Breast epithelium (tissue), 3 donors: ENCODE results near the gene TBC1D10B.

Experiments
- POLR2A ChIP-seq: fragments of 450-650 bp; IDR thresholded peaks from one replicate; pipeline ENCODE4 v1.6.1; 2016; ENCODE audit warnings: antibody characterized with exemption, mild to moderate bottlenecking, moderate library complexity
- TF ChIP-seq, protein P1 (sequence below), 3 donors: fragments of 450-650 bp; IDR thresholded peaks; one replicate each; pipeline ENCODE4 v1.5.1; 2016 to 2017; ENCODE audit warnings: antibody characterized with exemption in 3 of 3, mild to moderate bottlenecking in 3 of 3, moderate library complexity in 3 of 3

DNA sequence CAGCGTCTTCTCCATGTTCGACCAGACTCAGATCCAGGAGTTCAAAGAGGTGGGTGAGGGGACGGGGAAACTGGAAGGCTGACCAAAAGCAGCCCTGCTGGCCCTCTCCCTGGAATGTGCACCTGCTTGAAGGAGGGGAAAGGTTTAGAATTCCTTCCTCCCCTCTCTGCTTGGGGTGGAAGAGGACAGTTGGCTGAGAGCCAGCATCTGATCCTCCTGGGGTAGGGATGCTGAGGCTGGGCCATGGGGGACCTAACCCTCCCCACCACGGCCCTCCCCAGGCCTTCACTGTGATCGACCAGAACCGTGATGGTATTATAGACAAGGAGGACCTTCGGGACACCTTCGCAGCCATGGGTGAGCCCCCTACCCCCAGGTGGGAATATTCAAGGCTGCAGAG lies 5.6 kb upstream of the TBC1D10B start:
- TF ChIP-seq, protein P1, sequence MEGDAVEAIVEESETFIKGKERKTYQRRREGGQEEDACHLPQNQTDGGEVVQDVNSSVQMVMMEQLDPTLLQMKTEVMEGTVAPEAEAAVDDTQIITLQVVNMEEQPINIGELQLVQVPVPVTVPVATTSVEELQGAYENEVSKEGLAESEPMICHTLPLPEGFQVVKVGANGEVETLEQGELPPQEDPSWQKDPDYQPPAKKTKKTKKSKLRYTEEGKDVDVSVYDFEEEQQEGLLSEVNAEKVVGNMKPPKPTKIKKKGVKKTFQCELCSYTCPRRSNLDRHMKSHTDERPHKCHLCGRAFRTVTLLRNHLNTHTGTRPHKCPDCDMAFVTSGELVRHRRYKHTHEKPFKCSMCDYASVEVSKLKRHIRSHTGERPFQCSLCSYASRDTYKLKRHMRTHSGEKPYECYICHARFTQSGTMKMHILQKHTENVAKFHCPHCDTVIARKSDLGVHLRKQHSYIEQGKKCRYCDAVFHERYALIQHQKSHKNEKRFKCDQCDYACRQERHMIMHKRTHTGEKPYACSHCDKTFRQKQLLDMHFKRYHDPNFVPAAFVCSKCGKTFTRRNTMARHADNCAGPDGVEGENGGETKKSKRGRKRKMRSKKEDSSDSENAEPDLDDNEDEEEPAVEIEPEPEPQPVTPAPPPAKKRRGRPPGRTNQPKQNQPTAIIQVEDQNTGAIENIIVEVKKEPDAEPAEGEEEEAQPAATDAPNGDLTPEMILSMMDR (IDR thresholded peaks at IDR 0.05), result no peak
- TF ChIP-seq POLR2A, result no peak
